NK-92 treated with Interleukin-12 subunit alpha and Interleukin-12 subunit beta, amount 100 ng/mL, for 24 hours (cell line): ENCODE data around the gene GCSH.

Experiments used
- DNase-seq: peaks from one replicate; lab custom pipeline; 2025; lab: John Stamatoyannopoulos, UW

The GCSH gene

GRCh38 chr16:81101702-81102101 lies 5.5 kb upstream of the GCSH start:
- no peak for DNase-seq

- no peak for DNase-seq
Measured at GRCh38 chr16:81099958-81100357, 3.8 kb upstream of the GCSH start.

GRCh38 chr16:81097230-81097629 lies 1.0 kb upstream of the GCSH start:
- DNase-seq: no peak

GRCh38 chr16:81096715-81097208 lies 567 bp upstream of the GCSH start:
- DNase-seq: no peak

GRCh38 chr16:81095653-81095952 lies 592 bp downstream of the GCSH start:
- DNase-seq: no peak

- DNase-seq: no peak
Measured at GRCh38 chr16:81094771-81095251, 1.4 kb downstream of the GCSH start.

GRCh38 chr16:81088836-81089235 lies 7.4 kb downstream of the GCSH start:
- no peak for DNase-seq

GRCh38 chr16:81081014-81081413 lies 15.2 kb downstream of the GCSH start:
- DNase-seq: no peak

- no peak for DNase-seq
Measured at GRCh38 chr16:81080233-81080632, 16.0 kb downstream of the GCSH start.

- DNase-seq: peak; percentile 92
Measured at GRCh38 chr16:81077076-81077940, 18.9 kb downstream of the GCSH start, which contains the start of gene C16orf46. Gene C16orf46, minus strand, starts transcription at chr16:81077238. Its CDS starts 13,283 bp downstream, at chr16:81063955.

- peak; percentile 92 for DNase-seq
Measured at GRCh38 chr16:81076566-81077075, 19.6 kb downstream of the GCSH start.

GRCh38 chr16:81073560-81074330 lies 22.4 kb downstream of the GCSH start:
- no peak for DNase-seq

- DNase-seq: no peak
Measured at GRCh38 chr16:81071805-81072204, 24.4 kb downstream of the GCSH start.

- DNase-seq: no peak
Measured at GRCh38 chr16:81070979-81071378, 25.2 kb downstream of the GCSH start.

- no peak for DNase-seq
Measured at GRCh38 chr16:81069063-81069462, 27.1 kb downstream of the GCSH start.

GRCh38 chr16:81067166-81067565 lies 29.0 kb downstream of the GCSH start:
- DNase-seq: no peak

- DNase-seq: no peak
Measured at GRCh38 chr16:81066681-81067080, 29.5 kb downstream of the GCSH start.

GRCh38 chr16:81061871-81062608 lies 34.2 kb downstream of the GCSH start:
- no peak for DNase-seq

GRCh38 chr16:81061307-81061640 lies 34.9 kb downstream of the GCSH start:
- no peak for DNase-seq

GRCh38 chr16:81060576-81061306 lies 35.5 kb downstream of the GCSH start:
- DNase-seq: no peak

GRCh38 chr16:81053761-81054160 lies 42.4 kb downstream of the GCSH start:
- no peak for DNase-seq
